Measurements from ENCODE around the gene GNAS. TPM values are rescaled to one million over a fixed set of nuclear protein-coding genes. Genes with fewer than 3 reads are reported as not detected.

Gene GNAS
- total RNA-seq, 4 donors from 2014 or later = 484 to 621 (median 524) TPM

DNA sequence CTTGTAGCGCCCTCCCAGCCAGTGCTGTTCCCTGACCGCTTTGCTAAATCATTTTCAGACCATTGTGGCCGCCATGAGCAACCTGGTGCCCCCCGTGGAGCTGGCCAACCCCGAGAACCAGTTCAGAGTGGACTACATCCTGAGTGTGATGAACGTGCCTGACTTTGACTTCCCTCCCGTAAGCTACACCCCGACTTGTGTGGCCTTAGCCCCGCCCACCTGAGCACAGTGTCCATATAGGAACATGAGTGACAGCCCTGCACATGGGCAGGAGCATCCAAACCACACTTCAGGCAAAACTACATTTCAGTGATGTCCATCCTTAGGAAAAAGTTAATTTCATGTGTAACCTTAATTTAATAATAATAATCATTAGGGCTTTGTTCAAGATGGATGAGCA is 51.1 kb downstream of the GNAS start:
- Histone ChIP-seq H3K27ac (no peak overlapping the region), H3K9me3 (no peaks in the 10 kb centered on the region), H3K4me1 (peaks cover 5 to 99% (median 21%) of the 10 kb centered on the region in 4 donors), H3K36me3 (peaks cover 0 to 47% (median 10%) of the 10 kb centered on the region in 3 donors), H3K27me3 (no peaks in the 10 kb centered on the region), H3K4me3 (no peak overlapping the region)
- no peak for TF ChIP-seq POLR2A (IDR thresholded peaks at IDR 0.05)
- TF ChIP-seq EP300 (IDR thresholded peaks at IDR 0.05) = no peak
- TF ChIP-seq, protein P1, sequence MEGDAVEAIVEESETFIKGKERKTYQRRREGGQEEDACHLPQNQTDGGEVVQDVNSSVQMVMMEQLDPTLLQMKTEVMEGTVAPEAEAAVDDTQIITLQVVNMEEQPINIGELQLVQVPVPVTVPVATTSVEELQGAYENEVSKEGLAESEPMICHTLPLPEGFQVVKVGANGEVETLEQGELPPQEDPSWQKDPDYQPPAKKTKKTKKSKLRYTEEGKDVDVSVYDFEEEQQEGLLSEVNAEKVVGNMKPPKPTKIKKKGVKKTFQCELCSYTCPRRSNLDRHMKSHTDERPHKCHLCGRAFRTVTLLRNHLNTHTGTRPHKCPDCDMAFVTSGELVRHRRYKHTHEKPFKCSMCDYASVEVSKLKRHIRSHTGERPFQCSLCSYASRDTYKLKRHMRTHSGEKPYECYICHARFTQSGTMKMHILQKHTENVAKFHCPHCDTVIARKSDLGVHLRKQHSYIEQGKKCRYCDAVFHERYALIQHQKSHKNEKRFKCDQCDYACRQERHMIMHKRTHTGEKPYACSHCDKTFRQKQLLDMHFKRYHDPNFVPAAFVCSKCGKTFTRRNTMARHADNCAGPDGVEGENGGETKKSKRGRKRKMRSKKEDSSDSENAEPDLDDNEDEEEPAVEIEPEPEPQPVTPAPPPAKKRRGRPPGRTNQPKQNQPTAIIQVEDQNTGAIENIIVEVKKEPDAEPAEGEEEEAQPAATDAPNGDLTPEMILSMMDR (IDR thresholded peaks at IDR 0.05) = no peak
- WGBS, 2 donors = 61 to 64% methylated on average over 9 of the region's 9 CpGs
- no peak for DNase-seq (ENCODE audit: low spot score in 2 of 2)

DNA sequence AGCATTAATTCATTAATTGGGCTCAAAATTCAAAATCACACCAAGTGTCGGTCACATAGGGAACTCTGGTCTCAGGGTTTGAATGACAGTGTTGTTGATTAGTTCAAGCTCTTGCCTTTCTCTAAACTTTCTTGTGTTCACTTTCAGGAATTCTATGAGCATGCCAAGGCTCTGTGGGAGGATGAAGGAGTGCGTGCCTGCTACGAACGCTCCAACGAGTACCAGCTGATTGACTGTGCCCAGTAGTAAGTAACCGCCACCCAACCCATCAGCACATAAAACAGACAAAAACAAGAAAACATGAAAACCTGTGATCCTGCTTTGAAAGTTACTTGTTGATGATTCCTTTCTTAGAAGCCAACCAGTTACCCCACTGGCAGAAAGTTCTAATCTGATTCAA is 52.7 kb downstream of the GNAS start:
- no peaks in the 10 kb centered on the region for H3K9me3 ChIP-seq
- H3K36me3 ChIP-seq = peaks cover 7 to 53% (median 25%) of the 10 kb centered on the region in 3 donors
- no peak for TF ChIP-seq EP300 (IDR thresholded peaks at IDR 0.05)
- TF ChIP-seq, protein P1 (IDR thresholded peaks at IDR 0.05) = no peak
- TF ChIP-seq POLR2A (IDR thresholded peaks at IDR 0.05) = no peak
- peaks cover 5 to 90% (median 25%) of the 10 kb centered on the region in 4 donors for H3K4me1 ChIP-seq
- 51 to 62% methylated on average over 6 of the region's 6 CpGs for WGBS, 2 donors
- no peak for DNase-seq (ENCODE audit: low spot score in 2 of 2)
- H3K4me3 ChIP-seq = no peak overlapping the region
- no peaks in the 10 kb centered on the region for H3K27me3 ChIP-seq
- peak overlapping the region in 2 of 4 donors; percentile 3 to 38 for H3K27ac ChIP-seq

DNA sequence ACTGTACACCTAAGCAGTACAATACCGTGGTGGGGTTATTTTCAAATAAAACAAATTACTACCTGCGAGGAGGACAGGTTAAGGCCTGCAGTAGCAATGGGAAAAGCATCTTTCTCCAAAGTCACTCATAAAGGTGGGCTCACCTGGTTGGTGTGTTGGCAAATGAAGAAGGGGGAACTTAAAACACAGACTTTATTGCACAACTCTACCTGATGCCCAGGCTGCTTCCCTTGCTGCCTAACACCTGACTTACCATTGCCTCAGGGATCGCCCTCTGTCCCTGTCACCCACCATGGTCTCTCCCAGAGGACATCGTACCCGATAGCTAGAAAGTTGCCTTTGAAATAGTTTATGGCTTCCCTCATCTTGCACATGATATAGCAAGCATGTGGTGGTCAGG is 53.6 kb downstream of the GNAS start:
- no peaks in the 10 kb centered on the region for H3K27me3 ChIP-seq
- H3K9me3 ChIP-seq = no peaks in the 10 kb centered on the region
- TF ChIP-seq POLR2A (IDR thresholded peaks at IDR 0.05) = no peak
- no peak for TF ChIP-seq EP300 (IDR thresholded peaks at IDR 0.05)
- TF ChIP-seq, protein P1 (IDR thresholded peaks at IDR 0.05) = no peak
- no peak for DNase-seq (ENCODE audit: low spot score in 2 of 2)
- H3K4me3 ChIP-seq = no peak overlapping the region
- peaks cover 12 to 62% (median 29%) of the 10 kb centered on the region in 3 donors for H3K36me3 ChIP-seq
- WGBS, 2 donors = 90 to 95% methylated on average over 5 of the region's 5 CpGs
- H3K4me1 ChIP-seq = peaks cover 5 to 81% (median 21%) of the 10 kb centered on the region in 4 donors
- H3K27ac ChIP-seq = peak overlapping the region in 1 of 4 donors; percentile 3

DNA sequence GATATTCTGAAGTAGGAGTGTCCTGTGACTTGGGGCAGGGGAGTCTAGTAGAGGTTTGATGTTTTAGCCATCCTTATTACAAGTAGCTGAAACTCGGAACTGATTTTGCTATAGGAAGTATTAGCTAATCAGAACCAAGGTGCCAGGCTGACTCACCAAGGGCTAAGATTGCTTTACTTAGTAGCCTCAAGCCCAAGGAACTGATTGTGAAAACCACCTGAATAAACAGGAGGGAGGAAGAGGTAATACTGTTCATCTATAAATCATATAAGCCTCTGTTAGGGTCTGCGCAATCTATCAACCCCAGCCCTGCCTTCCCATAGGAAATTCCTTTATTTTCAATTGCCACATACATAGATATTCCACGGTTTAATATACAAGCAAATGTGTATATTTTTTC is 54.4 kb downstream of the GNAS start:
- peaks cover 5 to 73% (median 21%) of the 10 kb centered on the region in 4 donors for H3K4me1 ChIP-seq
- TF ChIP-seq, protein P1 (IDR thresholded peaks at IDR 0.05) = no peak
- no peak for TF ChIP-seq POLR2A (IDR thresholded peaks at IDR 0.05)
- TF ChIP-seq EP300 (IDR thresholded peaks at IDR 0.05) = peak in 1 of 2 donors; percentile 23
- 48 to 59% methylated on average over 3 of the region's 3 CpGs for WGBS, 2 donors
- H3K27ac ChIP-seq = peak overlapping the region; percentile 43 to 87 (median 69)
- H3K36me3 ChIP-seq = peaks cover 12 to 70% (median 29%) of the 10 kb centered on the region in 3 donors
- DNase-seq (ENCODE audit: low spot score in 2 of 2) = no peak
- no peaks in the 10 kb centered on the region for H3K9me3 ChIP-seq
- no peaks in the 10 kb centered on the region for H3K27me3 ChIP-seq
- H3K4me3 ChIP-seq = peak overlapping the region in 1 of 4 donors; percentile 15

DNA sequence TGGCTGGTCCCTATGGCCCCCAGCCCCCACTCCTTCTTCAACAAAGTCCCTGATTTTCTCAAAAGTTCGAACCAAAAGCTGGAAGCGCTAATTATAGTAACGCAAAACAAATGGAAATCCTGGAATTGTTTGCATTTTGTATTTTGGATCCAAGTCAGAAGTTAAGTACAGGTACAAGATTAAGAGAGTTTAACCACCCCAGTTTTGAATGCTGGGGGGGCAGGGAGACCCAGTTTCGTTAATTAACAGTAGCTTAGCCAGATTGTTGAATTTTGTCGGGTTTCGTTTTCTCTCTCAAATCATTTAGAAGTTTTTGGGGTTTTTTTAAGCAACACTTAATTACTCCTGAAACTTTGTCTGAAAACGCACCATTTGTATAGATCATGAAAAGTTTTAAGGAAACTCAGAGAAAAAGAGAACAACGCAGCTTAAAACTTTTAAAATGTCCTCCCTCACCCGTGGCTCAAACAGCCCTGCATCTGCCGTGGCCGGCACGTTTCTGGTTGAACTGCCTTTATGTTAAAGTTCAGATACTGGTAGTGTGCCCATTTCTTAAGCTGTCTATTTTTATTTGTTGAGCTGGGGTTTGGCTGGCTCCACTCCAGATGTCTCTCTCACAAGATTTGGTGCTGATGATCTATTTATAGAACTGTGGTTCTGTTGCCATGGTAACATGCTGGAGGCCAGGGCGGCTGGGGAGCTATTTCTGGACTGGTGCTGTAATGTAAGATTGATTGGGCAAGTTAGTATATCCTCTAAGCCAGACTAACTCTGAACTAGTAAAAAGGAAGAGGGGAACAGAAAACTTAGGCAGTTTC is 55.0 kb downstream of the GNAS start:
- Histone ChIP-seq H3K27me3 (no peaks in the 10 kb centered on the region), H3K27ac (peak overlapping the region; percentile 43 to 87 (median 69)), H3K4me1 (peaks cover 5 to 67% (median 21%) of the 10 kb centered on the region in 4 donors), H3K9me3 (no peaks in the 10 kb centered on the region), H3K36me3 (peaks cover 12 to 73% (median 29%) of the 10 kb centered on the region in 3 donors), H3K4me3 (peak overlapping the region in 1 of 4 donors; percentile 15)
- DNase-seq (ENCODE audit: low spot score in 2 of 2) = peak; percentile 86 to 93
- WGBS, 2 donors = 13 to 17% methylated on average over 13 of the region's 13 CpGs
- TF ChIP-seq POLR2A (IDR thresholded peaks at IDR 0.05) (no peak), EP300 (IDR thresholded peaks at IDR 0.05) (peak; percentile 53 to 88)
- TF ChIP-seq, protein P1 (IDR thresholded peaks at IDR 0.05) = no peak
